CD4-positive, alpha-beta T cell (primary cell): Measurements from ENCODE around the gene C9orf78. TPM values are rescaled to one million over a fixed set of nuclear protein-coding genes. Genes with fewer than 3 reads are reported as not detected.

Experiments
- ATAC-seq: fragments of 200-7000 bp; cut with Tn5 transposase; one replicate; pipeline ENCODE4 v1.10.0; 2022; ENCODE audit warnings: mild to moderate bottlenecking; ENCODE audit not compliant: poor library complexity
- CTCF ChIA-PET: fragments of 350-600 bp; sonication (Branson Sonifier 250); formaldehyde crosslinking; loops from one replicate; lab custom pipeline; 2021; ENCODE audit warnings: antibody characterized with exemption, inconsistent platforms; lab: Charles Lee
- POLR2A ChIA-PET: fragments of 350-600 bp; sonication (Branson Sonifier 250); formaldehyde crosslinking; loops from one replicate; lab custom pipeline; 2021; ENCODE audit warnings: antibody characterized with exemption, inconsistent platforms; lab: Charles Lee
- DNase-seq, 14 experiments: peaks; one replicate each; pipeline ENCODE4 v3.0.0-alpha.2; 2013 to 2020; ENCODE audit warnings: mixed read lengths in 2 of 14
- H3K27ac ChIP-seq, 2 donors: one replicate each; pipeline versions ENCODE4 v1.5.1 to v1.7.0; 2013; ENCODE audit warnings: low read length in 2 of 2, low read depth in 1 of 2, mild to moderate bottlenecking in 1 of 2
- H3K27me3 ChIP-seq, 2 experiments: 1 replicate in 1 of 2; 2 replicates in 1 of 2; pipeline versions ENCODE4 v1.6.1 to v1.7.0; 2013; ENCODE audit warnings: low read length in 2 of 2, control low read depth in 1 of 2, mild to moderate bottlenecking in 1 of 2, moderate library complexity in 1 of 2; ENCODE audit not compliant: insufficient read depth in 2 of 2, control insufficient read depth in 1 of 2
- H3K36me3 ChIP-seq: one replicate; pipeline ENCODE4 v1.6.1; 2013; ENCODE audit warnings: low read length, control low read depth; ENCODE audit not compliant: insufficient read depth
- H3K4me1 ChIP-seq: one replicate; pipeline ENCODE4 v1.6.1; 2013; ENCODE audit warnings: low read length, control low read depth; ENCODE audit not compliant: insufficient read depth
- H3K4me3 ChIP-seq: one replicate; pipeline ENCODE4 v1.5.1; 2013; ENCODE audit warnings: mild to moderate bottlenecking, low read length, moderate library complexity
- H3K9me3 ChIP-seq, 2 experiments: 1 replicate in 1 of 2; 2 replicates in 1 of 2; pipeline versions ENCODE4 v1.6.1 to v1.7.0; 2013; ENCODE audit warnings: low read length in 2 of 2, mild to moderate bottlenecking in 2 of 2, control low read depth in 1 of 2, moderate library complexity in 1 of 2; ENCODE audit not compliant: control insufficient read depth in 1 of 2, insufficient read depth in 1 of 2
- H3K27ac Mint-ChIP-seq: one replicate; pipeline ENCODE4 v1.8.0; 2020; ENCODE audit warnings: mixed read lengths
- H3K27me3 Mint-ChIP-seq: one replicate; pipeline ENCODE4 v1.8.0; 2021; ENCODE audit warnings: mixed read lengths
- H3K36me3 Mint-ChIP-seq: one replicate; pipeline ENCODE4 v1.8.0; 2021; ENCODE audit warnings: low read depth, mixed read lengths
- H3K4me1 Mint-ChIP-seq: one replicate; pipeline ENCODE4 v1.8.0; 2021; ENCODE audit warnings: low read depth, mixed read lengths
- H3K4me3 Mint-ChIP-seq: one replicate; pipeline ENCODE4 v1.8.0; 2020; ENCODE audit warnings: mild to moderate bottlenecking, mixed read lengths
- H3K9me3 Mint-ChIP-seq: one replicate; pipeline ENCODE4 v1.8.0; 2020; ENCODE audit warnings: mixed read lengths
- CTCF ChIP-seq: fragments of 200-600 bp; IDR thresholded peaks from one replicate; pipeline ENCODE4 v1.8.0; 2022; ENCODE audit warnings: antibody characterized with exemption, mild to moderate bottlenecking
- intact Hi-C, 2 experiments: fragments of 100-400 bp; cut with DNase I in 1 of 2; cut with micrococcal nuclease in 1 of 2; formaldehyde crosslinking; loops; one replicate each; pipeline versions ENCODE4 v1.15.1 to v1.9.0; 2023 to 2025; cut with DNase I, micrococcal nuclease
- total RNA-seq, 174 experiments: library from RNA in 2 of 174; stranded (reverse) in 2 of 174; gene quantifications; one replicate each; pipeline ENCODE4 v1.2.3 and lab custom pipeline; 2021 to 2026

The C9orf78 gene
- total RNA-seq, 2 experiments from 2014 or later, result 145 to 159 TPM

- H3K9me3 ChIP-seq, result no peaks in the 10 kb centered on the region
- peaks cover 64% of the 10 kb centered on the region for H3K36me3 ChIP-seq
- H3K4me3 Mint-ChIP-seq, result no peak overlapping the region
- H3K27ac ChIP-seq, result no peak overlapping the region
- H3K4me3 ChIP-seq, result no peak overlapping the region
- H3K27ac Mint-ChIP-seq, result peak overlapping the region; percentile 85
- H3K4me1 Mint-ChIP-seq, result peaks cover 39% of the 10 kb centered on the region
- no peaks in the 10 kb centered on the region for H3K27me3 Mint-ChIP-seq
- ATAC-seq (no peak), DNase-seq (no peak)
- no peak for TF ChIP-seq CTCF
- no peaks in the 10 kb centered on the region for H3K27me3 ChIP-seq
- ChIA-PET POLR2A (no interaction called here), CTCF (no interaction called here)
- intact Hi-C loops, result no loop called here
- peaks cover 75% of the 10 kb centered on the region for H3K4me1 ChIP-seq
- peaks cover 78% of the 10 kb centered on the region for H3K36me3 Mint-ChIP-seq
- no peaks in the 10 kb centered on the region for H3K9me3 Mint-ChIP-seq
These were observed 38.6 kb upstream of the C9orf78 start for GRCh38 chr9:129873563-129874190.

- CTCF ChIA-PET, result no interaction called here
- Mint-ChIP-seq H3K27ac (peak overlapping the region; percentile 86), H3K9me3 (no peaks in the 10 kb centered on the region), H3K36me3 (peaks cover 72% of the 10 kb centered on the region), H3K4me3 (peak overlapping the region; percentile 35), H3K4me1 (peaks cover 62% of the 10 kb centered on the region), H3K27me3 (no peaks in the 10 kb centered on the region)
- Histone ChIP-seq H3K4me3 (no peak overlapping the region), H3K9me3 (no peaks in the 10 kb centered on the region), H3K27ac (no peak overlapping the region), H3K27me3 (no peaks in the 10 kb centered on the region), H3K4me1 (peaks cover 85% of the 10 kb centered on the region), H3K36me3 (peaks cover 56% of the 10 kb centered on the region)
- intact Hi-C loops, result no loop called here
- no peak for TF ChIP-seq CTCF
- POLR2A ChIA-PET, result interaction anchor here (1.2 kb wide), 1 partner anchor 68 kb away, joined by 5 read pairs; no protein-coding TSS in a partner anchor
- no peak for ATAC-seq
- DNase-seq, result no peak
These were observed 36.0 kb upstream of the C9orf78 start for GRCh38 chr9:129871046-129871445.

GRCh38 chr9:129869585-129870501, 34.8 kb upstream of the C9orf78 start:
- peaks cover 71% of the 10 kb centered on the region for H3K36me3 Mint-ChIP-seq

More at GRCh38 chr9:129869585-129870501, 34.8 kb upstream of the C9orf78 start:
- Histone ChIP-seq H3K36me3 (peaks cover 54% of the 10 kb centered on the region), H3K27me3 (no peaks in the 10 kb centered on the region), H3K27ac (peak overlapping the region; percentile 93 to 96), H3K4me3 (peak overlapping the region; percentile 40), H3K9me3 (no peaks in the 10 kb centered on the region), H3K4me1 (peaks cover 90% of the 10 kb centered on the region)
- intact Hi-C loops, result loop anchor here (1.0 to 5.0 kb wide), 5 partner anchors 15 to 48 kb away; partner anchors contain the start of genes C9orf78 (in 1 of the 2), TOR1A (in 1 of the 2) and USP20 (in 1 of the 2)
- Mint-ChIP-seq H3K9me3 (no peaks in the 10 kb centered on the region), H3K4me1 (peaks cover 73% of the 10 kb centered on the region), H3K27me3 (no peaks in the 10 kb centered on the region), H3K27ac (peak overlapping the region; percentile 86), H3K4me3 (peak overlapping the region; percentile 59)
- no peak for ATAC-seq
- CTCF ChIA-PET, result interaction anchor here (1.1 to 2.1 kb wide), 5 partner anchors 16 to 87 kb away, joined by 3 to 8 read pairs (median 7); partner anchors contain the start of genes C9orf78 and USP20
- POLR2A ChIA-PET, result interaction anchor here (0.7 to 3.5 kb wide), 13 partner anchors 9 to 107 kb away, joined by 3 to 33 read pairs (median 7); partner anchors contain the start of genes C9orf78 and USP20
- no peak for TF ChIP-seq CTCF
- peak in 1 of 14 experiments; percentile 39 for DNase-seq
